Heart left ventricle (tissue), 16 donors: ENCODE data around the gene FBLN2. TPM values are rescaled to one million over a fixed set of nuclear protein-coding genes. Genes with fewer than 3 reads are reported as not detected.
A peak's percentile ranks its signal among the peaks of the same experiment; 100 is the strongest.

Experiments used
- ATAC-seq, 4 donors: fragments of 200-7000 bp; cut with Tn5 transposase; one replicate each; pipeline ENCODE4 v1.9.1; 2020 to 2022; ENCODE audit warnings: moderate library complexity in 4 of 4, mild to moderate bottlenecking in 3 of 4, moderate number of reproducible peaks in 1 of 4
- DNase-seq, 5 donors: peaks; one replicate each; pipeline ENCODE4 v3.0.0-alpha.2; 2020
- H3K27ac ChIP-seq, 12 donors: fragments of 200-600 bp; sonication (generic) in 4 of 12; one replicate each; pipeline versions ENCODE4 v1.5.0 to v1.8.0; 2016 to 2022; ENCODE audit warnings: mild to moderate bottlenecking in 2 of 12
- H3K27me3 ChIP-seq, 9 donors: fragments of 200-600 bp; sonication (generic) in 2 of 9; one replicate each; pipeline versions ENCODE4 v1.5.1 to v1.8.0; 2016 to 2022; ENCODE audit warnings: mild to moderate bottlenecking in 3 of 9
- H3K36me3 ChIP-seq, 9 donors: fragments of 200-600 bp; sonication (generic) in 2 of 9; one replicate each; pipeline versions ENCODE4 v1.5.0 to v1.8.0; 2018 to 2022; ENCODE audit warnings: mild to moderate bottlenecking in 2 of 9
- H3K4me1 ChIP-seq, 12 donors: fragments of 200-600 bp; sonication (generic) in 4 of 12; one replicate each; pipeline versions ENCODE4 v1.5.0 to v1.8.0; 2016 to 2022; ENCODE audit warnings: mild to moderate bottlenecking in 3 of 12
- H3K4me3 ChIP-seq, 12 donors: fragments of 200-600 bp; sonication (generic) in 4 of 12; one replicate each; pipeline versions ENCODE4 v1.5.0 to v1.8.0; 2017 to 2022; ENCODE audit warnings: mild to moderate bottlenecking in 9 of 12, moderate library complexity in 4 of 12
- H3K9me3 ChIP-seq, 12 donors: fragments of 200-600 bp; sonication (generic) in 4 of 12; one replicate each; pipeline versions ENCODE4 v1.5.0 to v1.8.0; 2016 to 2022; ENCODE audit warnings: mild to moderate bottlenecking in 1 of 12
- CTCF ChIP-seq, 12 donors: fragments of 200-600 bp; sonication (generic) in 4 of 12; IDR thresholded peaks; one replicate each; pipeline versions ENCODE4 v1.5.0 to v1.8.0; 2018 to 2022; ENCODE audit warnings: antibody characterized with exemption in 12 of 12, mild to moderate bottlenecking in 5 of 12
- POLR2A ChIP-seq, 2 donors: fragments of 450-650 bp; IDR thresholded peaks; one replicate each; pipeline ENCODE4 v1.6.1; 2017; ENCODE audit warnings: antibody characterized with exemption in 2 of 2, mild to moderate bottlenecking in 2 of 2, moderate library complexity in 2 of 2
- WGBS, 4 donors: extraction: QIAGEN DNeasy Blood & Tissue Kit in 2 of 4; methylation state at CpG; one replicate each; pipeline versions ENCODE4 v1.1.5 to v1.1.7; 2013 to 2018; 5-methylcytosine and 5-hydroxymethylcytosine counted together
- intact Hi-C, 10 donors: fragments of 100-400 bp; cut with DNase I; formaldehyde crosslinking; loops; one replicate each; pipeline versions ENCODE4 v1.11.1 to v1.14.2; 2022
- polyA plus RNA-seq, 2 donors: library from polyadenylated mRNA; stranded (reverse); fragments of 200-250 nt; gene quantifications; one replicate each; pipeline ENCODE4 v1.2.3, GENCODE V29; 2013
- total RNA-seq, 9 donors: library from RNA; depleted of rRNA in 2 of 9; stranded (reverse); fragments of >200 nt in 2 of 9; fragmentation: NEBNext Ultra II Directional in 3 of 9; extraction: Animal tissue kit (Norgen Biotek cat#: 25700) in 3 of 9; gene quantifications; one replicate each; pipeline versions ENCODE4 v1.1.0 to v1.2.4, GENCODE V29; 2016 to 2023
- donor health status: ischemic (EF 13 %, LVEDD 7.1; RV severe dilation, severe dysfunction).
- donor health status: healthy with polysubstance abuse.
- donor health status: DM: no; HTN: yes; CAD: no.
- donor health status: DM: no; HTN: no; CAD: no.
- donor health status: ischemic (EF 25% LVEDD 6.9; RV normal size, moderate dysfunction).
- donor health status: ischemic (EF 25% LVEDD 5.7; RV mildly dilated, moderate dysfunction).
- donor health status: healthy.
- donor health status: DM: yes; HTN: yes; CAD: no.
- donor health status: ischemic (EF 35%, LVEDD 5.7; RV mildly dilated, moderate dysfunction).
- donor health status: nonischemic (EF 11% LVEDD 7.7; RV severe dilation, severe dysfunction).
- donor health status: DM: yes; HTN: yes; CAD: no.
- donor health status: PGD.
- donor health status: ischemic (EF 29% LVEDD 5.4; RV normal size, mild dysfunction).
- donor health status: nonischemic (EF 23%, LVEDD 6.1; RV moderate dilation, normal function).

Gene FBLN2
- total and polyA plus RNA-seq, 11 donors: 16.5 to 118 (median 42.7) TPM

- no peak overlapping the region for H3K27ac ChIP-seq
- no peaks in the 10 kb centered on the region for H3K9me3 ChIP-seq
- H3K4me1 ChIP-seq: peaks cover 0 to 7% (median 0%) of the 10 kb centered on the region in 12 donors
- H3K27me3 ChIP-seq: no peaks in the 10 kb centered on the region
- WGBS, 4 donors: 93 to 97% (median 94%) methylated on average over 11 to 16 of the region's 16 CpGs
- no peak overlapping the region for H3K4me3 ChIP-seq
- intact Hi-C loops: loop anchor here in 2 of 10 donors (5.0 to 10.0 kb wide), 2 partner anchors 59 to 62 kb away; no protein-coding TSS in a partner anchor
- H3K36me3 ChIP-seq: peaks cover 0 to 12% (median 0%) of the 10 kb centered on the region in 9 donors
- TF ChIP-seq CTCF (IDR thresholded peaks at IDR 0.05) (no peak), POLR2A (IDR thresholded peaks at IDR 0.05) (no peak)
- no peak for ATAC-seq
- DNase-seq: peak in 2 of 5 donors; percentile 18 to 48
These were observed 43.5 kb upstream of the FBLN2 start for GRCh38 chr3:13505147-13506130.

GRCh38 chr3:13506239-13506638, 42.7 kb upstream of the FBLN2 start:
- intact Hi-C loops: loop anchor here in 2 of 10 donors (5.0 to 10.0 kb wide), 2 partner anchors 59 to 61 kb away; no protein-coding TSS in a partner anchor
- ATAC-seq: no peak
- WGBS, 4 donors: 96 to 100% (median 100%) methylated on average over 1 of the region's 1 CpG

GRCh38 chr3:13506680-13507079, 42.2 kb upstream of the FBLN2 start:
- H3K36me3 ChIP-seq: peaks cover 0 to 12% (median 0%) of the 10 kb centered on the region in 9 donors

More at GRCh38 chr3:13506239-13506638, 42.7 kb upstream of the FBLN2 start:
- no peak for DNase-seq
- Histone ChIP-seq H3K36me3 (peaks cover 0 to 12% (median 0%) of the 10 kb centered on the region in 9 donors), H3K4me1 (peaks cover 0 to 7% (median 0%) of the 10 kb centered on the region in 12 donors), H3K9me3 (no peaks in the 10 kb centered on the region), H3K4me3 (no peak overlapping the region), H3K27ac (no peak overlapping the region), H3K27me3 (no peaks in the 10 kb centered on the region)
- TF ChIP-seq CTCF (IDR thresholded peaks at IDR 0.05) (no peak), POLR2A (IDR thresholded peaks at IDR 0.05) (no peak)

More at GRCh38 chr3:13506680-13507079, 42.2 kb upstream of the FBLN2 start:
- no peak overlapping the region for H3K27ac ChIP-seq
- peaks cover 0 to 7% (median 0%) of the 10 kb centered on the region in 12 donors for H3K4me1 ChIP-seq
- TF ChIP-seq CTCF (IDR thresholded peaks at IDR 0.05) (no peak), POLR2A (IDR thresholded peaks at IDR 0.05) (no peak)
- no peaks in the 10 kb centered on the region for H3K27me3 ChIP-seq
- DNase-seq: peak in 2 of 5 donors; percentile 6 to 33
- H3K9me3 ChIP-seq: no peaks in the 10 kb centered on the region
- WGBS, 4 donors: 67 to 73% (median 69%) methylated on average over 3 to 4 of the region's 4 CpGs
- intact Hi-C loops: loop anchor here in 2 of 10 donors (5.0 to 10.0 kb wide), 2 partner anchors 58 to 61 kb away; no protein-coding TSS in a partner anchor
- no peak overlapping the region for H3K4me3 ChIP-seq
- ATAC-seq: no peak
